Large intestine (tissue), 3 donors: ENCODE data around the gene INSIG1. TPM values are rescaled to one million over a fixed set of nuclear protein-coding genes. Genes with fewer than 3 reads are reported as not detected.

ENCODE experiments used
- DNase-seq, 2 donors: peaks; one replicate each; pipeline versions ENCODE4 v3.0.0 to v3.0.0-alpha.2; 2013
- H3K27ac ChIP-seq: one replicate; pipeline ENCODE4 v1.5.1; 2013; ENCODE audit warnings: low read length
- H3K27me3 ChIP-seq: 2 replicates; pipeline ENCODE4 v1.6.1; 2013; ENCODE audit warnings: low read length; ENCODE audit not compliant: control insufficient read depth, insufficient read depth
- H3K36me3 ChIP-seq: 2 replicates; pipeline ENCODE4 v1.6.1; 2013; ENCODE audit warnings: low read length; ENCODE audit not compliant: control insufficient read depth, insufficient read depth
- H3K4me1 ChIP-seq: one replicate; pipeline ENCODE4 v1.6.1; 2013; ENCODE audit warnings: low read length; ENCODE audit not compliant: control insufficient read depth, insufficient read depth
- H3K4me3 ChIP-seq: one replicate; pipeline ENCODE4 v1.5.1; 2013; ENCODE audit warnings: low read length
- H3K9me3 ChIP-seq: one replicate; pipeline ENCODE4 v1.6.1; 2013; ENCODE audit warnings: mild to moderate bottlenecking, low read depth, low read length, moderate library complexity; ENCODE audit not compliant: control insufficient read depth
- WGBS: methylation state at CpG from one replicate; pipeline ENCODE4 v1.1.5; 2013; ENCODE audit warnings: low lambda C conversion rate; ENCODE audit not compliant: insufficient coverage; 5-methylcytosine and 5-hydroxymethylcytosine counted together
- polyA plus RNA-seq: library from polyadenylated mRNA; unstranded; fragments of 120-200 nt; gene quantifications from one replicate; pipeline ENCODE4 v1.2.1, GENCODE V29; 2013

The INSIG1 gene
- polyA plus RNA-seq, 1 donor, result 27.6 TPM

DNA sequence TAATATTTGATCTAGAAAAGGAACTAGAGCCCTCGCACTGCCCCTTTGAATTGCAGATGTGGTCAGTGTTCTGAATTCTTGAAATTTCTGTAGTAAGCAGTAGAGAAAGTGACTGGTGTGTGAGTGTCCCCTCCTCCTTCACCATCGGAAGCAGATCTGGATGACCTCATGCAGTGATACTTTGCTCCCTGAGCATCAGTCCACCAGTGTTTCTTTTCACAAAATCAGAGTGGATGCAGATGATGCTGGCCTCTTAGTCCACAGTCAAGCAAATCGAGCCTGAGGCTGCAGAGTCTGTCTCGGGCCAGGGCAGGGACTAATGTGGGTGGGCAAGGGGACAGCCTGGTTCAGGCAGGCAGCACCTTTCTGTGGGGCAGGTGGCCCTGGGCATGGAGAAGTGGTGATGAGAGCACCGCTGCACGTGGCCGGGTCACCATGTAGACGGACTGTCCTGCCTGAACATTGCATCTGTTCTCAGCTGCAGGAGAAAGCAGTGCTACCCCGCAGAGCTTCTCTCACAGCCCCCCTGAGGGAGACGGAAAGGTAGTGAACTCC is 5.4 kb downstream of the INSIG1 start:
- no peaks in the 10 kb centered on the region for H3K9me3 ChIP-seq
- H3K27me3 ChIP-seq, result no peaks in the 10 kb centered on the region
- no peak overlapping the region for H3K27ac ChIP-seq
- H3K4me1 ChIP-seq, result peaks cover 8% of the 10 kb centered on the region
- 83% methylated on average over 1 of the region's 10 CpGs for WGBS
- DNase-seq, result no peak
- H3K4me3 ChIP-seq, result no peak overlapping the region
- peaks cover 40% of the 10 kb centered on the region for H3K36me3 ChIP-seq

DNA sequence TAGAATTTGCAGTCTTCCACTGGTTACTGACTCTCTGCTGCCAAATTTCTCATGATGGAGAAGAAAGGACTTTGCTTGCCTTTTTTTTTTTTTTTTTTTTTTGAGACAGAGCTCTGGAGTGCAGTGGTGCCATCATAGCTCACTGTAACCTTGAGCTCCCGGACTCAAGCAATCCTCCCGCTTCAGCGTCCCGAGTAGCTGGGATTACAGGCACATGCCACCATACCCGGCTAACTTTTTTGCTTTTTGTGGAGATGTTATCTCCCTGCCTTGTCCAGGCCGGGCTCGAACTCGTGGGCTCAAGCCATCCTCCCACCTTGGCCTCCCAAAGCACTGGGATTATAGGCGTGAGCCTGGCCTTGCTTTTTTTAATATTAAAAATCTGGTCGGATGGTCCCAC is 6.2 kb downstream of the INSIG1 start:
- WGBS, result no CpG with 5 or more reads among the region's 10 CpGs
- no peaks in the 10 kb centered on the region for H3K9me3 ChIP-seq
- no peaks in the 10 kb centered on the region for H3K27me3 ChIP-seq
- H3K4me3 ChIP-seq, result no peak overlapping the region
- H3K36me3 ChIP-seq, result peaks cover 47% of the 10 kb centered on the region
- peaks cover 8% of the 10 kb centered on the region for H3K4me1 ChIP-seq
- no peak overlapping the region for H3K27ac ChIP-seq
- DNase-seq, result no peak

DNA sequence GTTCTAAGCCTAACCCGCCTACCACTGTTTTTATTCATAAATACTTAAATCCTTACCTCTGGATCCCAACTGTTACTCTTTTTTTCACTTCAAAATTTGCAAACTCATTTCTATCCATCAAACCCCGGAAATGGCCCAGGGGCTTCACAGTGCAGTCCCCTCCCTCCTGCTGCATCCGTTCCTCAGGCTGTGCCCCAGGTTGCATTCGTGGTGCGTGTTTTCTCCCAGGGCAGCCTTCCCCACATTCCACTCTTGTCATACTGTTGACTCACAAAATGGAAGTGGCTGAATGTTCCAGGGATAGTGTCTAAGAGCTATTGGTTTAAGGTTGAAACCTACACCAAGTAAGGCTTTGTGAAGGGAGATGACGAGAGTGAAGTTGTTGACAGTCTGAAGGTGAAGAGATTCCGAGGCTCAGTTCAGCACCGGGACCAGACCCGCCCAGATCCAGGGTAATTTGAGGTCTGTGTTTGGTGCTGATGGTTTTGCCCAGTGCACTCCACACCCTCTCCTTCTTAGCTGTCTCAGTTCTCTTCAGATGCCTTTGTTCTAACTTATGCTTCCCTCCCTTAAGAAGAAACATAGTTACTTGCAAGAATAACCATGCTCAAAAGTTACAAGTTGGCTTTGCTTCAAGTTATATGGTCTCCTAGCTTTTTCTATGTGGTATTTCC is 7.7 kb downstream of the INSIG1 start:
- Histone ChIP-seq H3K4me3 (no peak overlapping the region), H3K4me1 (no peaks in the 10 kb centered on the region), H3K27me3 (no peaks in the 10 kb centered on the region), H3K27ac (no peak overlapping the region), H3K9me3 (no peaks in the 10 kb centered on the region), H3K36me3 (peaks cover 55% of the 10 kb centered on the region)
- no peak for DNase-seq
- WGBS, result 100% methylated on average over 1 of the region's 9 CpGs

GRCh38 chr7:155306673-155307470 is 9.2 kb downstream of the INSIG1 start:
- Histone ChIP-seq H3K4me1 (no peaks in the 10 kb centered on the region), H3K9me3 (no peaks in the 10 kb centered on the region), H3K36me3 (peaks cover 56% of the 10 kb centered on the region), H3K27ac (no peak overlapping the region), H3K4me3 (no peak overlapping the region), H3K27me3 (no peaks in the 10 kb centered on the region)
- DNase-seq, result no peak
- 100% methylated on average over 2 of the region's 15 CpGs for WGBS

- peaks cover 48% of the 10 kb centered on the region for H3K36me3 ChIP-seq
- no peak overlapping the region for H3K27ac ChIP-seq
- DNase-seq, result no peak
- no peaks in the 10 kb centered on the region for H3K27me3 ChIP-seq
- H3K4me1 ChIP-seq, result no peaks in the 10 kb centered on the region
- H3K9me3 ChIP-seq, result no peaks in the 10 kb centered on the region
- no peak overlapping the region for H3K4me3 ChIP-seq
- WGBS, result 98% methylated on average over 10 of the region's 19 CpGs
Measured at GRCh38 chr7:155308330-155309020, 10.8 kb downstream of the INSIG1 start.

DNA sequence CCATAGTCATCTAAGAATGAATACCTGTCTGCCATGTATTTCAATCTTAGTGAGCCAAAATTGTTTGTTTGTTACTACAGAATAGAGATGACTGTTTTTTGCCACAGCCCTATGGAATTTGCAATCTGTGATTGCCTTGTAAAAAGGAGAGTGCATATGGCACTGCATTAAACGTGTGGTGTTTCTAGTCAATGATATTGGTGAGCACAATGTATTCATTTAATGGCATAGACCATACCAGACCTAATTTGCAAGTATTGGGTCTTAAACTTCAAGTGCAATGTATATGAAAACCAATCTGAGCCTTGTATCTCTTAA is 11.3 kb downstream of the INSIG1 start:
- H3K4me3 ChIP-seq, result no peak overlapping the region
- H3K27ac ChIP-seq, result no peak overlapping the region
- H3K9me3 ChIP-seq, result no peaks in the 10 kb centered on the region
- no peaks in the 10 kb centered on the region for H3K27me3 ChIP-seq
- no peaks in the 10 kb centered on the region for H3K4me1 ChIP-seq
- no peak for DNase-seq
- peaks cover 43% of the 10 kb centered on the region for H3K36me3 ChIP-seq
- no CpG with 5 or more reads among the region's 1 CpG for WGBS

DNA sequence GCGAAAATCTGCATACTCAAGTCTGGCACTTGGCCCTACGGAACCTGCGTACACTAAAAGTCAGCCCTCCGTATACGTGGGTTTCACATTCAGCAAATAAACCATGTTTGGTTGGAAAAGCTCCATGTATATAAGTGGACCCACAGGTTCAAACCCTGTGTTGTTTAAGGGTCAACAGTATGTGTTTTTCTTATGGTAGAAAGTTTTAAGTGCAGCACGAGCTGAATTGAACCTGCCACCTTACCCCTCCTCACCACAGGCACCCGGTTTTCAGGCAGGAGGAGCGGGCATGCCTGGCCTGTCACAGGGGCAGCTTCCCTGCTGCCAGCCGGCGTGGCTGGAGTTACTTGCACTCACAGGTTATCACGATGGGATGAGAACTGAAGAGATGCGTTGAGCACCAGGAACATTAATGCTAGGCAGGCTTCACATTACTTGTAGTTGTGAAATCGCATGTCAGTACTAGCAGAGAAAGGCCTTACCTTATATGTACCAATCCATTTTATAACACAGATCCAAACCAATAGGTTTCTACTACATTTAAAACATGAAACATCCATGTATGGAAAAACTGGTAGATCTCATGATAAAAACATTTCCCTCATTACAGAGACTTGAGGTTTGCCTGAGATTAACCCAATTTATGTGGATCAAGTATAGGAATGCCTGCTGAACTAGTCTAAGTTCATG is 12.9 kb downstream of the INSIG1 start:
- peaks cover 36% of the 10 kb centered on the region for H3K36me3 ChIP-seq
- H3K27ac ChIP-seq, result no peak overlapping the region
- no CpG with 5 or more reads among the region's 13 CpGs for WGBS
- H3K9me3 ChIP-seq, result no peaks in the 10 kb centered on the region
- no peak overlapping the region for H3K4me3 ChIP-seq
- no peaks in the 10 kb centered on the region for H3K27me3 ChIP-seq
- DNase-seq, result no peak
- no peaks in the 10 kb centered on the region for H3K4me1 ChIP-seq

GRCh38 chr7:155311826-155312537 is 14.3 kb downstream of the INSIG1 start:
- Histone ChIP-seq H3K4me3 (no peak overlapping the region), H3K9me3 (no peaks in the 10 kb centered on the region), H3K27me3 (peaks cover 4% of the 10 kb centered on the region), H3K4me1 (no peaks in the 10 kb centered on the region), H3K36me3 (peaks cover 27% of the 10 kb centered on the region), H3K27ac (no peak overlapping the region)
- no peak for DNase-seq
- 76% methylated on average over 6 of the region's 8 CpGs for WGBS

DNA sequence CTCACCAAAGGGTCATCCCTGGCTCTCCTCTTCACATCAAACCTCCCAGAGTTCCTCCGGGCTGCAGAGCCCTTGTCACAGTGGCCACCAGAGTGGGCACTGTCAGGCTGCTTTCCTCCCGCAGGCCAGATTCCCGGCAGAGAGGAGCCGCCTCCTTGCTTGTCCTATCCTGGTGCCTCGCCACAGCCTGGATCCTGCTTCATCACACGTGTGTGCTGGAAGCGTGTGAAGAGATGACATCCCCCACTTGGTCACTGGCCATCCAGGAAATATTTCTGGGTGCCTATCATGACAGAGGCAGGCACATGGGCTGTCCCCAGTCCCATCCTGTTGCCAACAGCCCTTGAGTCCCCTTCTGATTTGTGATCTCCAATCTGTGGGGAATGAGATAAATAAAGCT is 15.0 kb downstream of the INSIG1 start:
- no peak for DNase-seq
- no CpG with 5 or more reads among the region's 7 CpGs for WGBS
- Histone ChIP-seq H3K27me3 (peaks cover 4% of the 10 kb centered on the region), H3K27ac (no peak overlapping the region), H3K4me3 (no peak overlapping the region), H3K4me1 (no peaks in the 10 kb centered on the region), H3K9me3 (no peaks in the 10 kb centered on the region), H3K36me3 (peaks cover 20% of the 10 kb centered on the region)
